Measurements from ENCODE around the gene LIPI.

LIPI gene

GRCh38 chr21:14074177-14074576 lies 136.6 kb downstream of the LIPI start:
- Histone ChIP-seq H3K27me3 (ENCODE audit: low read length) (no peaks in the 10 kb centered on the region), H3K4me3 (ENCODE audit: insufficient read depth, low read length, poor library complexity, severe bottlenecking) (no peak overlapping the region), H3K9me2 (replicated peaks; ENCODE audit: insufficient read depth, low read length) (no peaks in the 10 kb centered on the region), H4K20me1 (ENCODE audit: low read depth, low read length) (no peaks in the 10 kb centered on the region; the same call in 1 of the 2 replicates), H3K36me3 (ENCODE audit: low read length) (no peaks in the 10 kb centered on the region), H3K9ac (ENCODE audit: low read length) (no peak overlapping the region), H3K9me3 (ENCODE audit: insufficient read depth, low read length) (no peaks in the 10 kb centered on the region), H3K4me2 (ENCODE audit: low read depth, low read length, poor library complexity, severe bottlenecking) (no peak overlapping the region), H3K79me2 (ENCODE audit: insufficient read depth, low read length) (no peaks in the 10 kb centered on the region), H2AFZ (ENCODE audit: low read depth, low read length, severe bottlenecking) (no peak overlapping the region), H3K27ac (ENCODE audit: low read depth, low read length) (no peak overlapping the region), H3F3A (ENCODE audit: insufficient read depth) (no peaks in the 10 kb centered on the region)
- TF ChIP-seq CTCF (IDR thresholded peaks at IDR 0.05; ENCODE audit: insufficient read depth, low read length, poor library complexity, severe bottlenecking) (no peak), EZH2phosphoT487 (conservative IDR thresholded peaks at IDR 0.05; ENCODE audit: low read length) (no peak)

- no peaks in the 10 kb centered on the region for H3F3A ChIP-seq (ENCODE audit: insufficient read depth)
- no peaks in the 10 kb centered on the region for H3K9me3 ChIP-seq (ENCODE audit: insufficient read depth, low read length)
Observed at GRCh38 chr21:14073615-14074014, 137.1 kb downstream of the LIPI start.

GRCh38 chr21:14072761-14073535 lies 137.8 kb downstream of the LIPI start:
- no peak overlapping the region for H3K9ac ChIP-seq (ENCODE audit: low read length)
- no peak overlapping the region for H3K4me3 ChIP-seq (ENCODE audit: insufficient read depth, low read length, poor library complexity, severe bottlenecking)
- H3K36me3 ChIP-seq (ENCODE audit: low read length) = no peaks in the 10 kb centered on the region
- TF ChIP-seq EZH2phosphoT487 (conservative IDR thresholded peaks at IDR 0.05; ENCODE audit: low read length) (no peak), CTCF (IDR thresholded peaks at IDR 0.05; ENCODE audit: insufficient read depth, low read length, poor library complexity, severe bottlenecking) (no peak)
- H3K27ac ChIP-seq (ENCODE audit: low read depth, low read length) = no peak overlapping the region
- no peaks in the 10 kb centered on the region for H3K27me3 ChIP-seq (ENCODE audit: low read length)
- H3K79me2 ChIP-seq (ENCODE audit: insufficient read depth, low read length) = no peaks in the 10 kb centered on the region
- H4K20me1 ChIP-seq (ENCODE audit: low read depth, low read length) = no peaks in the 10 kb centered on the region; the same call in 1 of the 2 replicates
- H2AFZ ChIP-seq (ENCODE audit: low read depth, low read length, severe bottlenecking) = no peak overlapping the region
- H3K9me2 ChIP-seq (replicated peaks; ENCODE audit: insufficient read depth, low read length) = no peaks in the 10 kb centered on the region
- no peaks in the 10 kb centered on the region for H3F3A ChIP-seq (ENCODE audit: insufficient read depth)
- H3K9me3 ChIP-seq (ENCODE audit: insufficient read depth, low read length) = no peaks in the 10 kb centered on the region
- H3K4me2 ChIP-seq (ENCODE audit: low read depth, low read length, poor library complexity, severe bottlenecking) = no peak overlapping the region

More at GRCh38 chr21:14073615-14074014, 137.1 kb downstream of the LIPI start:
- no peaks in the 10 kb centered on the region for H3K27me3 ChIP-seq (ENCODE audit: low read length)
- H3K9me2 ChIP-seq (replicated peaks; ENCODE audit: insufficient read depth, low read length) = no peaks in the 10 kb centered on the region
- H3K36me3 ChIP-seq (ENCODE audit: low read length) = no peaks in the 10 kb centered on the region
- no peak overlapping the region for H3K27ac ChIP-seq (ENCODE audit: low read depth, low read length)
- no peak overlapping the region for H2AFZ ChIP-seq (ENCODE audit: low read depth, low read length, severe bottlenecking)
- no peak overlapping the region for H3K4me3 ChIP-seq (ENCODE audit: insufficient read depth, low read length, poor library complexity, severe bottlenecking)
- no peak overlapping the region for H3K4me2 ChIP-seq (ENCODE audit: low read depth, low read length, poor library complexity, severe bottlenecking)
- H3K9ac ChIP-seq (ENCODE audit: low read length) = no peak overlapping the region
- no peaks in the 10 kb centered on the region for H3K79me2 ChIP-seq (ENCODE audit: insufficient read depth, low read length)
- TF ChIP-seq CTCF (IDR thresholded peaks at IDR 0.05; ENCODE audit: insufficient read depth, low read length, poor library complexity, severe bottlenecking) (no peak), EZH2phosphoT487 (conservative IDR thresholded peaks at IDR 0.05; ENCODE audit: low read length) (no peak)
- H4K20me1 ChIP-seq (ENCODE audit: low read depth, low read length) = no peaks in the 10 kb centered on the region; the same call in 1 of the 2 replicates
